Endothelial cell of umbilical vein (primary cell): ENCODE results near the gene GALNT13. TPM values are rescaled to one million over a fixed set of nuclear protein-coding genes. Genes with fewer than 3 reads are reported as not detected.

ENCODE experiments used
- BruUV-seq: library from RNA; stranded (reverse); fragments of 400-500 nt; replicated peaks from 2 replicates; lab custom pipeline; 2021; lab: Mats Ljungman, UMichigan
- CTCF ChIA-PET: fragments of 300-600, 350-600 bp; sonication (Branson Sonifier 250); formaldehyde crosslinking; loops from one replicate; lab custom pipeline; 2021; ENCODE audit warnings: antibody characterized with exemption, inconsistent platforms; lab: Charles Lee
- POLR2A ChIA-PET: fragments of 300-600, 350-600 bp; sonication (Branson Sonifier 250); formaldehyde crosslinking; loops from one replicate; lab custom pipeline; 2021; ENCODE audit warnings: antibody characterized with exemption, inconsistent platforms; lab: Charles Lee
- DNase-seq: peaks from one replicate; pipeline ENCODE4 v3.0.0-alpha.2; 2011; ENCODE audit warnings: low read depth, low spot score
- FAIRE-seq: peaks from 2 replicates; lab custom pipeline; 2011; peaks lifted over from hg19 to GRCh38; lab: Jason Lieb, UNC
- H2AFZ ChIP-seq: 2 replicates; pipeline ENCODE4 v1.6.0; 2012; ENCODE audit warnings: low read depth, low read length, control low read depth, inconsistent platforms
- H3K27ac ChIP-seq: 2 replicates; pipeline ENCODE4 v1.5.1; 2011; ENCODE audit warnings: low read depth, mild to moderate bottlenecking, control low read depth, low read length, moderate library complexity; ENCODE audit not compliant: insufficient read depth
- H3K27me3 ChIP-seq, 2 experiments: 2 replicates each; pipeline versions ENCODE4 v1.6.0 to v1.6.1; 2011; ENCODE audit warnings: low read length in 2 of 2, mixed read lengths in 1 of 2; ENCODE audit not compliant: control insufficient read depth in 2 of 2, insufficient read depth in 2 of 2
- H3K36me3 ChIP-seq, 2 experiments: 2 replicates in 1 of 2; 3 replicates in 1 of 2; pipeline ENCODE4 v1.5.1; 2011; ENCODE audit warnings: low read length in 2 of 2, mild to moderate bottlenecking in 1 of 2, moderate library complexity in 1 of 2; ENCODE audit not compliant: control insufficient read depth in 2 of 2, insufficient read depth in 2 of 2; ENCODE audit errors: extremely low read depth in 1 of 2
- H3K4me1 ChIP-seq: 3 replicates; pipeline ENCODE4 v1.5.1; 2011; ENCODE audit warnings: mild to moderate bottlenecking, low read length; ENCODE audit not compliant: control insufficient read depth, insufficient read depth; ENCODE audit errors: extremely low read depth
- H3K4me2 ChIP-seq: 2 replicates; pipeline ENCODE4 v1.6.1; 2011; ENCODE audit warnings: low read length, control low read depth, mixed read lengths; ENCODE audit not compliant: insufficient read depth
- H3K4me3 ChIP-seq, 3 experiments: fragments of 200-600 bp in 1 of 3; sonication (generic), shearing (Covaris generic) in 1 of 3; replicated peaks in 1 of 3; 2 replicates each; pipeline ENCODE4 v1.5.1; 2011 to 2016; ENCODE audit warnings: control low read depth in 3 of 3, low read length in 3 of 3, mild to moderate bottlenecking in 2 of 3, inconsistent platforms in 1 of 3, low read depth in 1 of 3, moderate library complexity in 1 of 3; ENCODE audit not compliant: insufficient read depth in 1 of 3
- H3K79me2 ChIP-seq: 2 replicates; pipeline ENCODE4 v1.6.0; 2012; ENCODE audit warnings: low read length, inconsistent platforms; ENCODE audit not compliant: control insufficient read depth, insufficient read depth
- H3K9ac ChIP-seq: replicated peaks from 2 replicates; pipeline ENCODE3; 2011; ENCODE audit warnings: low read length, control low read depth; ENCODE audit not compliant: insufficient read depth; ENCODE audit errors: extremely low read depth
- H3K9me1 ChIP-seq: replicated peaks from 3 replicates; pipeline ENCODE4 v1.6.0; 2011; ENCODE audit warnings: mild to moderate bottlenecking, low read length; ENCODE audit not compliant: control insufficient read depth, insufficient read depth; ENCODE audit errors: extremely low read depth
- H3K9me3 ChIP-seq: replicated peaks from 2 replicates; pipeline ENCODE4 v1.5.1; 2012; ENCODE audit warnings: low read length, inconsistent platforms; ENCODE audit not compliant: control insufficient read depth, insufficient read depth
- H4K20me1 ChIP-seq: replicated peaks from 2 replicates; pipeline ENCODE3; 2011; ENCODE audit warnings: mild to moderate bottlenecking, low read length; ENCODE audit not compliant: control insufficient read depth, insufficient read depth; ENCODE audit errors: extremely low read depth
- CTCF ChIP-seq, 2 donors: IDR thresholded peaks; 1 replicate in 1 of 2; 2 replicates in 1 of 2; pipeline ENCODE4 v1.5.1; 2011; ENCODE audit warnings: low read length in 2 of 2, mild to moderate bottlenecking in 2 of 2, moderate library complexity in 2 of 2, control low read depth in 1 of 2, inconsistent platforms in 1 of 2, low read depth in 1 of 2; ENCODE audit not compliant: insufficient read depth in 1 of 2; ENCODE audit errors: extremely low read depth in 1 of 2
- EZH2 ChIP-seq: IDR thresholded peaks from 2 replicates; pipeline ENCODE4 v1.6.1; 2012; ENCODE audit warnings: borderline replicate concordance, low read depth, mild to moderate bottlenecking, moderate library complexity, low read length, inconsistent platforms; ENCODE audit not compliant: severe bottlenecking
- FOS ChIP-seq: IDR thresholded peaks from 2 replicates; pipeline ENCODE4 v1.6.1; 2011; ENCODE audit warnings: mild to moderate bottlenecking, low read length, moderate library complexity, borderline replicate concordance; ENCODE audit not compliant: insufficient read depth
- GATA2 ChIP-seq: IDR thresholded peaks from 2 replicates; pipeline ENCODE4 v1.7.0; 2011; ENCODE audit warnings: low read depth, mild to moderate bottlenecking, moderate library complexity, mixed read lengths, low read length; ENCODE audit not compliant: insufficient read length, insufficient read depth
- JUN ChIP-seq: IDR thresholded peaks from 2 replicates; pipeline ENCODE4 v1.6.1; 2011; ENCODE audit warnings: borderline replicate concordance, low read depth; ENCODE audit not compliant: insufficient read length, insufficient read depth
- MAX ChIP-seq: IDR thresholded peaks from 2 replicates; pipeline ENCODE4 v1.6.1; 2011; ENCODE audit not compliant: insufficient read depth, insufficient read length
- MYC ChIP-seq: IDR thresholded peaks from one replicate; pipeline ENCODE4 v1.6.1; 2011; ENCODE audit warnings: mild to moderate bottlenecking, low read depth, low read length
- POLR2A ChIP-seq: IDR thresholded peaks from 2 replicates; pipeline ENCODE4 v1.6.1; 2012; ENCODE audit warnings: low read depth, mild to moderate bottlenecking, control low read depth, low read length
- POLR2AphosphoS5 ChIP-seq: IDR thresholded peaks from 2 replicates; pipeline ENCODE4 v1.6.1; 2012; ENCODE audit warnings: low read depth, mild to moderate bottlenecking, control low read depth, low read length, moderate library complexity; ENCODE audit not compliant: insufficient read depth
- dilution Hi-C: fragments of 300-500 bp; cut with MboI; formaldehyde crosslinking; loops from one replicate; pipeline ENCODE4 v1.15.0; 2019; ENCODE audit warnings: low sequenced_read_pairs; ENCODE audit not compliant: extremely low pct_ligation_motif_present
- intact Hi-C: fragments of 100-400 bp; cut with micrococcal nuclease; formaldehyde crosslinking; loops from one replicate; pipeline ENCODE4 v1.10.0; 2022
- polyA plus RNA-seq, 4 experiments: library from polyadenylated mRNA; depleted of rRNA in 3 of 4; stranded (reverse) in 3 of 4; unstranded in 1 of 4; fragments of >200 nt; gene quantifications; 2 replicates each; pipeline versions ENCODE4 v1.2.1 to v1.2.3, GENCODE V29; 2011 to 2012; ENCODE audit warnings: missing spikeins in 1 of 4
- total RNA-seq: library from RNA; stranded (reverse); gene quantifications from 2 replicates; pipeline ENCODE4 v1.2.3, GENCODE V29; 2021

GALNT13 gene
- total and polyA plus RNA-seq, 2 donors (not counting 3 experiments of a cell fraction or from before 2014, with no cell fraction given), result 0.06 TPM; not detected in 1

GRCh38 chr2:153939124-153939796 is 67.5 kb downstream of the GALNT13 start:
- no TSS peak for BruUV-seq
- POLR2A ChIA-PET, result no interaction called here
- Histone ChIP-seq H3K9me1 (no peaks in the 10 kb centered on the region), H3K27me3 (no peaks in the 10 kb centered on the region), H3K9ac (no peak overlapping the region), H3K27ac (no peak overlapping the region), H4K20me1 (no peaks in the 10 kb centered on the region), H3K79me2 (no peaks in the 10 kb centered on the region), H2AFZ (no peak overlapping the region), H3K4me3 (no peak overlapping the region), H3K4me1 (no peaks in the 10 kb centered on the region), H3K36me3 (no peaks in the 10 kb centered on the region), H3K4me2 (no peak overlapping the region), H3K9me3 (peaks cover 3% of the 10 kb centered on the region)
- intact Hi-C loops, result no loop called here
- dilution Hi-C loops, result no loop called here
- CTCF ChIA-PET, result no interaction called here
- DNase-seq (no peak), FAIRE-seq (no peak)
- no peak for TF ChIP-seq POLR2AphosphoS5
- no peak for TF ChIP-seq MAX
- no peak for TF ChIP-seq MYC
- TF ChIP-seq CTCF (IDR thresholded peaks at IDR 0.05; ENCODE audit: extremely low read depth in 1 of 2, insufficient read depth in 1 of 2, low read depth in 1 of 2, low read length in 2 of 2), result no peak
- no peak for TF ChIP-seq FOS
- no peak for TF ChIP-seq EZH2
- no peak for TF ChIP-seq POLR2A
- TF ChIP-seq GATA2, result no peak
- TF ChIP-seq JUN, result no peak
